Dermis microvascular lymphatic vessel endothelial cell (primary cell): ENCODE results near the gene HELLS. TPM values are rescaled to one million over a fixed set of nuclear protein-coding genes. Genes with fewer than 3 reads are reported as not detected.
"Not testable (repeated sequence)": the region's sequence is repeated elsewhere in the genome, so short reads cannot be mapped to it uniquely, and the experiment has no call there.

Experiments used
- DNase-seq, 2 donors: peaks; one replicate each; pipeline versions ENCODE4 v3.0.0 to v3.0.0-alpha.2; 2010; ENCODE audit warnings: low read depth in 2 of 2
- total RNA-seq: library from RNA; depleted of rRNA; stranded (reverse); fragments of >200 nt; gene quantifications from 2 replicates; pipeline ENCODE4 v1.2.1, GENCODE V29; 2014

Gene HELLS
- total RNA-seq, 1 donor from 2014 or later = 25.2 TPM

DNA sequence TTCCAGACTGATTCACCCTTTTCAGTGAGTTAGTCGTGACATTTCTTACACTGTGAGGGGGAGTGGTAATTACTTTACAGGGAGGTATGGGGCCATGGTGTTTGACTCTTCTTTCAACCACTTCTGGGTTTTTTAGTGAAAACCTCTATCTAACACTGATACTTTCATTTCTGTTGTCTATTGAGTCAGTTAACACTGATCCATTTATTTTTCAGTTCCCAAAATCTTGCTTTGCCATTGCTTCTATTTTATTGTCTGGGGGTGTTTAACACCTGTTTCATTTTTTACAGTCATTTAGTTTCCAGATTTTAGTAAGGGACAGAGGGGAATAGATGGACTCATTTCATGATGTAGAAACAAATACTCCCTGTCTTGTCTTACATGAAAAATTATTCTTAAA lies 61.5 kb downstream of the HELLS start:
- DNase-seq = no peak

GRCh38 chr10:94608559-94608958 lies 63.0 kb downstream of the HELLS start:
- no peak for DNase-seq

- DNase-seq = no peak
Observed at GRCh38 chr10:94614558-94614957, 69.0 kb downstream of the HELLS start.

DNA sequence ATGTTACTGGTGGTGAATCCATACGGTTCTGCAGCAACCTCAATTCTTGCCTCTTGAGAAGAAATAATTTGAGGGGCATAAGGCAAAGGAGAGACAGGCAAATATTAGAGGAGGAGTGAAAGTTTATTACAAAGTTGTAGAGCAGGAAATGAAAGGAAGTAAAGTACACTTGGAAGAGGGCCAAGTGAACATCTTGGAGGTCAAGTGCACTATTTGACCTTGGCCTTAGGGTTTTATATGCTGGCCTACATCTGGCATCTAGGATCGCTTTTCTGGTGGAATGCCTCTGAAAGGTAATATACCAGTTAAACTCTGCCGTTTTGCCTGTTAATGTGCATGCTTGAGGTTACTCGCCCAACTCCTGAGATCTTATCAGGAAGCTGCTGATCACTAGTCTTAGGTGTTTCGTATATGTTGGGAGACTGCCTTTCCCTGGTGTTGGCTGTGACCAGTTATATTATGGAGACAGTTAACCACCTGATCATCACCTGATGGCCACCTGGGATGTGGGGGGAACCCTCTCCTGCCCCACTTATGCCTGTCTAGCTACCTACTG lies 71.9 kb downstream of the HELLS start:
- DNase-seq = no peak

- DNase-seq = no peak
Observed at GRCh38 chr10:94622666-94623205, 77.1 kb downstream of the HELLS start.

DNA sequence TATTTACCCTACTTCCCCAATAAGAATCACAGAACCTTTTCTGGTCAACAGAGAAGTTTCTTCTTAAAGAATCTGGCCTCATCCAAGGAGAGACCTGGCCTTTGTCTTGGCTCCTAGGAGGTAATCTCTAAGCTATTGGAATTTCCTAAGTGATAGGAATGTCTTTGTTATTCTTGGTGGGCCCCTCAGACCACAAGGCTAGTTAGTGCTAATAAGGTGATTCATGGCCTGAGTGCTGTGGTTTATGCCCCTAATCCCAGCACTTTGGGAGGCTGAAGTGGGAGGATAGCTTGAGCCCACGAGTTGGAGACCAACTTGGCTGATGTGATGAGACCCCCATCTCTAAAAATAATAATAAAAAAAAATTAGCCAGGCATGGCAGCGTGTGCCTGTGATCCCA lies 78.0 kb downstream of the HELLS start:
- DNase-seq = no peak

DNA sequence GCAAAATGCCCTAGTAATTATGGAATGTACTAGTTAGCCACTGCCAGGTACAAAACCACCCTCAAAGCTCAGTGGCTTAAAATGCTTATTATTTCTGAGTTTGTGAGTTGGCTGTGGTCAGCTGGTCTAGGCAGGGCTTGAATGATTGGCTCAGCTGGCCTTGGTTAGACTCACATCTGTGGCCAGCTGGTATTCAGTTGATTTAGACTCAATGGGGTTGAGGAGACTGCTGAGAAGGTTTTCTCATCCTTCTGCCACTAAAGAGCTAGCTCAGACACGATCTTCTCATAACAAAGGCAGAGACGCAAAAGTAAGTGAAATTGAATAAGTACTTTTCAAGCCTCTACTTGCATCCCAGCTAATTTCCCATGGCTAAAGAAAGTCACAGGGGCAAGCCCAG lies 80.9 kb downstream of the HELLS start:
- DNase-seq = no peak

- no peak for DNase-seq
Observed at GRCh38 chr10:94627511-94627910, 81.9 kb downstream of the HELLS start.

- DNase-seq = peak in 1 of 2 donors; percentile 17
Observed at GRCh38 chr10:94630017-94630688, 84.6 kb downstream of the HELLS start.

GRCh38 chr10:94631077-94631875 lies 85.7 kb downstream of the HELLS start:
- DNase-seq = peak in 1 of 2 donors; percentile 9

DNA sequence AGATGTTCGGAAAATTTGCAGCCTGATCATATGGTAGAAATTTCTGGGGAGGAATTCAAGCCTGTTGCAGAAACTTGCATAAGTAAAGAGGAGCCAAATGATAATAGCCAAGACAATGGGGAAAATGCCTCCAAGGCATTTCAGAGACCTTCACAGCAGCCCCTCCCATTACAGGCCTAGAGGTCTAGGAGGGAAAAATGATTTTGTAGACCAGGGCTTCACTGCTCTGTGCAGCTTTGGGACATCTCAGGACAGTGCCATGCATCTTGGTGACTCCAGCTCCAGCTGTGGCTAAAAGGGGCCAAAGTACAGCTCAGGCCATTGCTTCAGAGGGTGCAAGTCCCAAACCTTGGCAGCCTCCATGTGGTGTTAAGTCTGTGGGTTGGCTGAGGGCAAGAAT lies 87.4 kb downstream of the HELLS start:
- no peak for DNase-seq

GRCh38 chr10:94638097-94638496 lies 92.5 kb downstream of the HELLS start:
- DNase-seq = not testable (repeated sequence)

DNA sequence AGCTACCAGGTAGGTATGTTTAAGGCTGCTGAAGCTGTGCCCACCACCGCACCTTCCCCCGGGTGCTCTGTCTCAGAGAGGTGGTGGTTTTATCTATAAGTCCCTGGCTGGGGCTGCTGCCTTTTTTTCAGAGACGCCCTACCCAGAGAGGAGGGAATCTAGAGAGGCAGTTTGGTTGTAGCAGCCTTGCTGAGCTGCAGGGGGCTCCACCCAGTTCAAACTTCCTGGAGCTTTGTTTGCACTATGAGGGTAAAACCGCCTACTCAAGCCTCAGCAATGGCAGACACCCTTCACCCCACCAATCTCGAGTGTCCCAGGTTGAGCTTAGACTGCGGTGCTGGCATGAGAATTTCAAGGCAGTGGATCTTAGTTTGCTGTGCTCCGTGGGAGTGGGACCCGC lies 94.3 kb downstream of the HELLS start:
- DNase-seq = no peak

- DNase-seq = no peak
Observed at GRCh38 chr10:94640562-94640961, 95.0 kb downstream of the HELLS start.

GRCh38 chr10:94641480-94641879 lies 95.9 kb downstream of the HELLS start:
- DNase-seq = no peak

- DNase-seq = no peak
Observed at GRCh38 chr10:94644352-94644751, 98.8 kb downstream of the HELLS start.

DNA sequence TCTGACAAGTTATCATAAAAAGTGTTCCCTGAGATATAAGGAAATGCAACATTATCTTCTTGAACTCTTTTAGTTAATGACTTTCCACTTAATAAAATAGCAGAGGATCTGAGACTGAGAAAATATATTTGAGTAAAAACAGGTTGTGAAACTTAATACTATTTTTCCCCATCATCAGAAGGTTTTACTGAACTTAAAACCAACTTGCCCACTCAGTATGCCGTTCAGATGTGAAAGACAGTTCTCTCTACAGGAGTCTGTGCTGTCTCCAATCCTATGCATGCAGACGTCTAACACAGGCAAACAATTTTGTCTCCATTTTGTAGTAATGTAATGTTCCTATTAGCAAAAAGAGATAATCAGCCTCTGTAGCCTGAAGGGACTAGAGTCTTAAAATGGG lies 99.7 kb downstream of the HELLS start:
- DNase-seq = no peak

Other genes starting within 250 kb of the HELLS start
- gene NOC3L, start 182.8 kb upstream of the HELLS start, total RNA-seq = 16.3 and 19.1 TPM in 2 replicates
- gene TBC1D12, start 143.2 kb upstream of the HELLS start, total RNA-seq = 12.7 and 21.4 TPM in 2 replicates
- gene CYP2C18, start 137.9 kb downstream of the HELLS start, total RNA-seq = not detected in 2 replicates
- not detected in 2 replicates for gene CYP2C19, start 216.9 kb downstream of the HELLS start, total RNA-seq